ENCODE results near the gene ARHGDIG.

Gene ARHGDIG

GRCh38 chr16:314351-314750 is 34.0 kb downstream of the ARHGDIG start:
- no peaks in the 10 kb centered on the region for H3K79me2 ChIP-seq (ENCODE audit: insufficient read depth, low read length)
- no peaks in the 10 kb centered on the region for H3F3A ChIP-seq (ENCODE audit: insufficient read depth)
- no peaks in the 10 kb centered on the region for H3K9me2 ChIP-seq (replicated peaks; ENCODE audit: insufficient read depth, low read length)
- no peak overlapping the region for H3K9ac ChIP-seq (ENCODE audit: low read length)
- no peak overlapping the region for H3K27ac ChIP-seq (ENCODE audit: low read depth, low read length)
- no peak overlapping the region for H3K4me3 ChIP-seq (ENCODE audit: insufficient read depth, low read length, poor library complexity, severe bottlenecking)
- no peaks in the 10 kb centered on the region for H3K9me3 ChIP-seq (ENCODE audit: insufficient read depth, low read length)
- no peaks in the 10 kb centered on the region for H3K27me3 ChIP-seq (ENCODE audit: low read length)
- TF ChIP-seq EZH2phosphoT487 (conservative IDR thresholded peaks at IDR 0.05; ENCODE audit: low read length) (no peak), CTCF (IDR thresholded peaks at IDR 0.05; ENCODE audit: insufficient read depth, low read length, poor library complexity, severe bottlenecking) (no peak)
- no peak overlapping the region for H3K4me2 ChIP-seq (ENCODE audit: low read depth, low read length, poor library complexity, severe bottlenecking)
- no peaks in the 10 kb centered on the region for H3K36me3 ChIP-seq (ENCODE audit: low read length)
- no peaks in the 10 kb centered on the region for H4K20me1 ChIP-seq (ENCODE audit: low read depth, low read length)
- H2AFZ ChIP-seq (ENCODE audit: low read depth, low read length, severe bottlenecking) = no peak overlapping the region

GRCh38 chr16:314795-315299 is 34.5 kb downstream of the ARHGDIG start:
- no peaks in the 10 kb centered on the region for H3K36me3 ChIP-seq (ENCODE audit: low read length)
- H4K20me1 ChIP-seq (ENCODE audit: low read depth, low read length) = no peaks in the 10 kb centered on the region
- no peaks in the 10 kb centered on the region for H3K9me2 ChIP-seq (replicated peaks; ENCODE audit: insufficient read depth, low read length)
- no peak overlapping the region for H3K4me3 ChIP-seq (ENCODE audit: insufficient read depth, low read length, poor library complexity, severe bottlenecking)
- H3K9me3 ChIP-seq (ENCODE audit: insufficient read depth, low read length) = no peaks in the 10 kb centered on the region
- H2AFZ ChIP-seq (ENCODE audit: low read depth, low read length, severe bottlenecking) = no peak overlapping the region
- H3F3A ChIP-seq (ENCODE audit: insufficient read depth) = no peaks in the 10 kb centered on the region
- no peak overlapping the region for H3K9ac ChIP-seq (ENCODE audit: low read length)
- H3K27me3 ChIP-seq (ENCODE audit: low read length) = no peaks in the 10 kb centered on the region
- H3K79me2 ChIP-seq (ENCODE audit: insufficient read depth, low read length) = no peaks in the 10 kb centered on the region
- no peak overlapping the region for H3K4me2 ChIP-seq (ENCODE audit: low read depth, low read length, poor library complexity, severe bottlenecking)
- no peak for TF ChIP-seq EZH2phosphoT487 (conservative IDR thresholded peaks at IDR 0.05; ENCODE audit: low read length)
- TF ChIP-seq CTCF (IDR thresholded peaks at IDR 0.05; ENCODE audit: insufficient read depth, low read length, poor library complexity, severe bottlenecking) = no peak
- no peak overlapping the region for H3K27ac ChIP-seq (ENCODE audit: low read depth, low read length)

GRCh38 chr16:316741-317464 is 36.5 kb downstream of the ARHGDIG start:
- Histone ChIP-seq H3K36me3 (ENCODE audit: low read length) (no peaks in the 10 kb centered on the region), H3K27me3 (ENCODE audit: low read length) (no peaks in the 10 kb centered on the region), H3F3A (ENCODE audit: insufficient read depth) (no peaks in the 10 kb centered on the region), H3K4me3 (ENCODE audit: insufficient read depth, low read length, poor library complexity, severe bottlenecking) (no peak overlapping the region), H3K27ac (ENCODE audit: low read depth, low read length) (no peak overlapping the region), H3K79me2 (ENCODE audit: insufficient read depth, low read length) (peaks cover 8% of the 10 kb centered on the region; the same call in 1 of the 2 replicates), H2AFZ (ENCODE audit: low read depth, low read length, severe bottlenecking) (no peak overlapping the region), H3K4me2 (ENCODE audit: low read depth, low read length, poor library complexity, severe bottlenecking) (no peak overlapping the region), H3K9ac (ENCODE audit: low read length) (no peak overlapping the region), H4K20me1 (ENCODE audit: low read depth, low read length) (no peaks in the 10 kb centered on the region), H3K9me2 (replicated peaks; ENCODE audit: insufficient read depth, low read length) (no peaks in the 10 kb centered on the region), H3K9me3 (ENCODE audit: insufficient read depth, low read length) (no peaks in the 10 kb centered on the region)
- TF ChIP-seq EZH2phosphoT487 (conservative IDR thresholded peaks at IDR 0.05; ENCODE audit: low read length) (no peak), CTCF (IDR thresholded peaks at IDR 0.05; ENCODE audit: insufficient read depth, low read length, poor library complexity, severe bottlenecking) (no peak)

Data from SU-DHL-6 (cell line).